ENCODE data around the gene KCTD2.
"Not testable (repeated sequence)": the region's sequence is repeated elsewhere in the genome, so short reads cannot be mapped to it uniquely, and the experiment has no call there.

Gene KCTD2

GRCh38 chr17:75059369-75060345 is 12.6 kb downstream of the KCTD2 start:
- DNase-seq, result no peak

- no peak for DNase-seq
Observed at GRCh38 chr17:75060434-75061054, 13.5 kb downstream of the KCTD2 start.

GRCh38 chr17:75061055-75061438 is 14.0 kb downstream of the KCTD2 start:
- no peak for DNase-seq

GRCh38 chr17:75061618-75062017 is 14.6 kb downstream of the KCTD2 start:
- DNase-seq, result no peak

- no peak for DNase-seq
Observed at GRCh38 chr17:75063201-75063600, 16.2 kb downstream of the KCTD2 start.

- DNase-seq, result no peak
Observed at GRCh38 chr17:75063626-75064025, 16.6 kb downstream of the KCTD2 start.

GRCh38 chr17:75064040-75064439 is 17.0 kb downstream of the KCTD2 start:
- no peak for DNase-seq

- DNase-seq, result no peak
Observed at GRCh38 chr17:75064460-75064859, 17.4 kb downstream of the KCTD2 start.

GRCh38 chr17:75064867-75065561 is 18.0 kb downstream of the KCTD2 start:
- DNase-seq, result no peak

GRCh38 chr17:75065562-75066151 is 18.6 kb downstream of the KCTD2 start:
- no peak for DNase-seq

- no peak for DNase-seq
Observed at GRCh38 chr17:75067856-75068255, 20.8 kb downstream of the KCTD2 start.

GRCh38 chr17:75068750-75069149 is 21.7 kb downstream of the KCTD2 start:
- no peak for DNase-seq

GRCh38 chr17:75069783-75070182 is 22.8 kb downstream of the KCTD2 start:
- no peak for DNase-seq

- not testable (repeated sequence) for DNase-seq
Observed at GRCh38 chr17:75071478-75072271, 24.6 kb downstream of the KCTD2 start.

- DNase-seq, result not testable (repeated sequence)
Observed at GRCh38 chr17:75072909-75073308, 25.9 kb downstream of the KCTD2 start.

GRCh38 chr17:75073618-75074047 is 26.6 kb downstream of the KCTD2 start:
- no peak for DNase-seq

GRCh38 chr17:75074532-75074931 is 27.5 kb downstream of the KCTD2 start:
- no peak for DNase-seq

GRCh38 chr17:75075597-75076336 is 28.7 kb downstream of the KCTD2 start:
- DNase-seq, result no peak

- DNase-seq, result no peak
Observed at GRCh38 chr17:75077072-75077495, 30.1 kb downstream of the KCTD2 start.

GRCh38 chr17:75077496-75078283 is 30.7 kb downstream of the KCTD2 start:
- no peak for DNase-seq

Measured in NCI-H446 (cell line).